Mesendoderm (in vitro differentiated cells): ENCODE data around the gene ITGB6.

ENCODE experiments used
- DNase-seq: peaks from one replicate; pipeline ENCODE4 v3.0.0; 2013
- H2AK5ac ChIP-seq: 2 replicates; pipeline ENCODE4 v1.6.1; 2013; ENCODE audit warnings: low read length, inconsistent platforms
- H2BK120ac ChIP-seq: 2 replicates; pipeline ENCODE4 v1.6.1; 2013; ENCODE audit warnings: low read depth, mild to moderate bottlenecking, low read length, moderate library complexity, mixed read lengths
- H2BK15ac ChIP-seq: replicated peaks from 2 replicates; pipeline ENCODE4 v1.6.1; 2013; ENCODE audit warnings: low read depth, mild to moderate bottlenecking, moderate library complexity
- H2BK5ac ChIP-seq: 2 replicates; pipeline ENCODE4 v1.6.1; 2013; ENCODE audit warnings: low read length, inconsistent platforms
- H3K18ac ChIP-seq: 2 replicates; pipeline ENCODE4 v1.6.1; 2013; ENCODE audit warnings: mild to moderate bottlenecking, low read length, mixed read lengths
- H3K23ac ChIP-seq: one replicate; pipeline ENCODE4 v1.6.1; 2013; ENCODE audit warnings: low read length
- H3K27ac ChIP-seq: 2 replicates; pipeline ENCODE4 v1.5.1; 2013; ENCODE audit warnings: low read depth, mild to moderate bottlenecking, inconsistent platforms, low read length, moderate library complexity
- H3K27me3 ChIP-seq: 2 replicates; pipeline ENCODE4 v1.6.1; 2013; ENCODE audit warnings: low read length, control low read depth, mild to moderate bottlenecking, inconsistent platforms; ENCODE audit not compliant: insufficient read depth, poor library complexity
- H3K36me3 ChIP-seq: 2 replicates; pipeline ENCODE4 v1.6.1; 2013; ENCODE audit warnings: low read length, inconsistent platforms; ENCODE audit not compliant: control insufficient read depth, insufficient read depth
- H3K4ac ChIP-seq: one replicate; pipeline ENCODE4 v1.6.1; 2013; ENCODE audit warnings: low read depth, mild to moderate bottlenecking, low read length, moderate library complexity
- H3K4me1 ChIP-seq: 2 replicates; pipeline ENCODE4 v1.6.1; 2013; ENCODE audit warnings: low read depth, low read length, inconsistent platforms; ENCODE audit not compliant: control insufficient read depth
- H3K4me2 ChIP-seq: 2 replicates; pipeline ENCODE4 v1.6.1; 2013; ENCODE audit warnings: low read length
- H3K4me3 ChIP-seq: 2 replicates; pipeline ENCODE4 v1.5.1; 2013; ENCODE audit warnings: mild to moderate bottlenecking, low read length
- H3K56ac ChIP-seq: one replicate; pipeline ENCODE4 v1.6.1; 2013; ENCODE audit warnings: low read length
- H3K79me1 ChIP-seq: 2 replicates; pipeline ENCODE4 v1.6.1; 2013; ENCODE audit warnings: low read length, inconsistent platforms
- H3K79me2 ChIP-seq: 2 replicates; pipeline ENCODE4 v1.6.1; 2013; ENCODE audit warnings: mild to moderate bottlenecking, low read length; ENCODE audit not compliant: control insufficient read depth, insufficient read depth
- H3K9ac ChIP-seq: 2 replicates; pipeline ENCODE4 v1.6.1; 2013; ENCODE audit warnings: low read length, inconsistent platforms
- H4K5ac ChIP-seq: one replicate; pipeline ENCODE4 v1.6.1; 2013; ENCODE audit warnings: low read length
- H4K8ac ChIP-seq: one replicate; pipeline ENCODE4 v1.6.1; 2013; ENCODE audit warnings: low read depth, mild to moderate bottlenecking, control low read depth, low read length, moderate library complexity
- WGBS: extraction: QIAGEN DNeasy Blood & Tissue Kit; methylation state at CpG from one replicate; pipeline ENCODE4 v1.1.7; 2013; ENCODE audit warnings: low lambda C conversion rate, missing lambda C conversion rate; ENCODE audit not compliant: insufficient coverage; ENCODE audit errors: extremely low coverage; 5-methylcytosine and 5-hydroxymethylcytosine counted together

Gene ITGB6

GRCh38 chr2:160175169-160176134 lies 24.6 kb downstream of the ITGB6 start:
- no peak overlapping the region for H3K23ac ChIP-seq
- no peak overlapping the region for H2BK5ac ChIP-seq
- H2BK120ac ChIP-seq, result no peak overlapping the region
- no peak overlapping the region for H2AK5ac ChIP-seq
- no peak overlapping the region for H3K56ac ChIP-seq
- no peak overlapping the region for H3K4me3 ChIP-seq
- H3K79me2 ChIP-seq, result no peaks in the 10 kb centered on the region
- WGBS, result no CpG with 5 or more reads among the region's 8 CpGs
- no peak overlapping the region for H4K5ac ChIP-seq
- no peak overlapping the region for H4K8ac ChIP-seq
- no peaks in the 10 kb centered on the region for H3K27me3 ChIP-seq
- H3K4ac ChIP-seq, result no peak overlapping the region
- no peak overlapping the region for H3K18ac ChIP-seq
- H3K79me1 ChIP-seq, result no peaks in the 10 kb centered on the region
- DNase-seq, result no peak
- H3K4me1 ChIP-seq, result peaks cover 3% of the 10 kb centered on the region
- H3K4me2 ChIP-seq, result no peak overlapping the region
- H3K9ac ChIP-seq, result no peak overlapping the region
- H3K27ac ChIP-seq, result no peak overlapping the region
- H2BK15ac ChIP-seq, result no peak overlapping the region
- H3K36me3 ChIP-seq, result no peaks in the 10 kb centered on the region

DNA sequence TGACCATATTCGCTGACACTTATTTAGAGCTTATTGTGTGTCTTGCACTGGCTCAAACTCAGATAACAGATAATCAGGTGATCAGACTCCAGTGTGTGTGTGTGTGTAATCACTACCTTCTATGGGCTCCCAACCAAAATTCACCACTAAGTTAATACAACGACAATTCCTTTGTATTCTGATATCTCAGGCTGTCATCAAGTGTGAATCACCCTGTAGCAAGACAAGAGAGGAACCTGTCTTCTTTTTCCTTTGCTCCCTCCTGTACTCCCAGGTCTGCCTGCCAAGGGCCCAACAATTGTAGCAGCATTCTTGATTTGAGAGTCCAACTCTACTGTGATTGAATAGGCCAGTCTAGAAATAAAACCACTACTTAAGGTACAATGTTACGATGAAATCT lies 25.8 kb downstream of the ITGB6 start:
- Histone ChIP-seq H4K5ac (no peak overlapping the region), H4K8ac (no peak overlapping the region), H3K18ac (no peak overlapping the region), H3K9ac (no peak overlapping the region), H3K23ac (no peak overlapping the region), H2BK120ac (no peak overlapping the region), H2AK5ac (no peak overlapping the region), H3K27me3 (no peaks in the 10 kb centered on the region), H3K4me2 (no peak overlapping the region), H3K79me2 (no peaks in the 10 kb centered on the region), H3K27ac (no peak overlapping the region), H3K4me1 (peaks cover 3% of the 10 kb centered on the region), H3K4ac (no peak overlapping the region), H3K4me3 (no peak overlapping the region), H2BK5ac (no peak overlapping the region), H2BK15ac (no peak overlapping the region), H3K56ac (no peak overlapping the region), H3K79me1 (no peaks in the 10 kb centered on the region), H3K36me3 (no peaks in the 10 kb centered on the region)
- no CpG with 5 or more reads among the region's 3 CpGs for WGBS
- peak; percentile 46 for DNase-seq

DNA sequence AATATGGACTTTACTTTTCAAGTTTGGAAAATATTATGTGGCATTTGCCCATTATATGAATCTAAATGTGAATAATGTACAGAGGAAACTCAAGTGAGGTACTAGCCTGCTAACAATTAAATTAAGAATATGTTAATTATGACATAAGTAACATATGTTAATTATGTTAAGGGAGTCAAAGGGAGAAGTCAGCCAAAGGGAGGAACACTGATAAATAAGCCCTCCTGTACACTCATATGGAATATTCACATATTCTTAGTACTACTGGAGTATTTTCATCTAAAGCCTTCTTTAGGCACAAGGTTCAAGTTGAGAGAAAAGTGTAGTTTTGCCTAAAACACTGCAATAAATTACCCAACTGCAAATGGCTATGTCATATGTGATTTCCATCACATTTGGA lies 30.1 kb downstream of the ITGB6 start:
- Histone ChIP-seq H3K36me3 (no peaks in the 10 kb centered on the region), H3K56ac (no peak overlapping the region), H3K79me2 (no peaks in the 10 kb centered on the region), H2BK5ac (no peak overlapping the region), H3K4me3 (no peak overlapping the region), H4K5ac (no peak overlapping the region), H4K8ac (no peak overlapping the region), H3K4ac (no peak overlapping the region), H2AK5ac (no peak overlapping the region), H2BK120ac (no peak overlapping the region), H3K79me1 (no peaks in the 10 kb centered on the region), H3K4me1 (peaks cover 3% of the 10 kb centered on the region), H2BK15ac (no peak overlapping the region), H3K23ac (no peak overlapping the region), H3K18ac (no peak overlapping the region), H3K4me2 (no peak overlapping the region), H3K9ac (no peak overlapping the region), H3K27me3 (no peaks in the 10 kb centered on the region), H3K27ac (no peak overlapping the region)
- no peak for DNase-seq

DNA sequence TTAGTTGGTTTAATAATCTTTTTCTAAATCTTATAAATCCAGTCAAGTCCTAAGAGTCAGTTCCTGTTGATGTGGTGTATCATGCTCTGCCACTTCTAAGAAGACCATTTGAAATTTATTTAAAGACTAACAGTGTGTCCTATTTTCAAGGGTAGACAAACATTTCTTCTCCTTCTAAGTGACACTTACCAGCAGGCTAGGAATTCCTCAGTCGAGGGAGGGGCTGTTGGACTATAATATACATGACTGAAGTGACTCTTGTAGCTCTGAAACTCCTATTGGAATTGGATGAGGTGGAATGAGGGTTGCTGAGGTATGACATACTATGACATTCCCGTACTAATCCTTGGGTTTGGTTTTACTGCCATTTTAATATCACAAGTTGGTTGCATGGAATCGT lies 30.6 kb downstream of the ITGB6 start:
- no peaks in the 10 kb centered on the region for H3K79me1 ChIP-seq
- no peak overlapping the region for H3K18ac ChIP-seq
- H3K27me3 ChIP-seq, result no peaks in the 10 kb centered on the region
- peaks cover 1% of the 10 kb centered on the region for H3K4me1 ChIP-seq
- H3K23ac ChIP-seq, result no peak overlapping the region
- H3K56ac ChIP-seq, result no peak overlapping the region
- no peak overlapping the region for H3K4me3 ChIP-seq
- no CpG with 5 or more reads among the region's 3 CpGs for WGBS
- no peak overlapping the region for H3K4ac ChIP-seq
- DNase-seq, result no peak
- no peak overlapping the region for H3K4me2 ChIP-seq
- no peak overlapping the region for H3K27ac ChIP-seq
- H2BK120ac ChIP-seq, result no peak overlapping the region
- H3K9ac ChIP-seq, result no peak overlapping the region
- no peak overlapping the region for H4K5ac ChIP-seq
- H2AK5ac ChIP-seq, result no peak overlapping the region
- no peaks in the 10 kb centered on the region for H3K79me2 ChIP-seq
- H2BK15ac ChIP-seq, result no peak overlapping the region
- no peaks in the 10 kb centered on the region for H3K36me3 ChIP-seq
- no peak overlapping the region for H2BK5ac ChIP-seq
- H4K8ac ChIP-seq, result no peak overlapping the region

GRCh38 chr2:160168878-160169277 lies 31.2 kb downstream of the ITGB6 start:
- H3K23ac ChIP-seq, result no peak overlapping the region
- H3K27ac ChIP-seq, result no peak overlapping the region
- no CpG with 5 or more reads among the region's 3 CpGs for WGBS

More at GRCh38 chr2:160168878-160169277, 31.2 kb downstream of the ITGB6 start:
- Histone ChIP-seq H3K27me3 (no peaks in the 10 kb centered on the region), H2BK120ac (no peak overlapping the region), H3K56ac (no peak overlapping the region), H4K8ac (no peak overlapping the region), H2BK15ac (no peak overlapping the region), H2AK5ac (no peak overlapping the region), H3K4ac (no peak overlapping the region), H3K9ac (no peak overlapping the region), H4K5ac (no peak overlapping the region), H3K79me2 (no peaks in the 10 kb centered on the region), H3K18ac (no peak overlapping the region), H3K79me1 (no peaks in the 10 kb centered on the region), H3K36me3 (no peaks in the 10 kb centered on the region), H2BK5ac (no peak overlapping the region), H3K4me3 (no peak overlapping the region), H3K4me2 (no peak overlapping the region), H3K4me1 (no peaks in the 10 kb centered on the region)
- DNase-seq, result no peak
